OCI-LY1 (cell line): Measurements from ENCODE around the gene AGBL1.

Source experiments
- CTCF ChIP-seq: fragments of 200-600 bp; sonication (generic), shearing (Covaris generic); IDR thresholded peaks from 2 replicates; pipeline ENCODE4 v1.5.1; 2017; ENCODE audit warnings: mild to moderate bottlenecking, antibody characterized with exemption, low read length, moderate library complexity, mixed read lengths
- EZH2 ChIP-seq: fragments of 200-600 bp; sonication (generic), shearing (Covaris generic); IDR thresholded peaks from 2 replicates; pipeline ENCODE4 v1.8.0; 2017; ENCODE audit warnings: borderline replicate concordance, mixed run types, mild to moderate bottlenecking, antibody characterized with exemption, low read length, moderate library complexity, mixed read lengths

GRCh38 chr15:86284635-86285034 is 205.0 kb downstream of the AGBL1 start:
- TF ChIP-seq CTCF (no peak), EZH2 (no peak)
